Liver (tissue), 3 donors: ENCODE results near the gene DCUN1D1.

Experiments used
- EGR1 ChIP-seq, 2 donors: IDR thresholded peaks; 2 replicates each; pipeline ENCODE4 v1.6.1; 2016 to 2018; ENCODE audit warnings: antibody characterized with exemption in 2 of 2, low read depth in 2 of 2
- HNF4A ChIP-seq, 2 donors: conservative IDR thresholded peaks; 2 replicates each; pipeline ENCODE4 v1.6.1; 2016; ENCODE audit warnings: antibody characterized with exemption in 2 of 2, mild to moderate bottlenecking in 2 of 2
- JUND ChIP-seq, 2 donors: IDR thresholded peaks; 2 replicates each; pipeline ENCODE4 v1.6.1; 2016; ENCODE audit warnings: antibody characterized with exemption in 2 of 2
- MAX ChIP-seq: IDR thresholded peaks from 2 replicates; pipeline ENCODE4 v1.6.1; 2016; ENCODE audit warnings: antibody characterized with exemption
- NR2F2 ChIP-seq: IDR thresholded peaks from 2 replicates; pipeline ENCODE4 v1.6.1; 2016; ENCODE audit warnings: antibody characterized with exemption
- SP1 ChIP-seq: IDR thresholded peaks from 2 replicates; pipeline ENCODE4 v1.6.1; 2018; ENCODE audit warnings: antibody characterized with exemption, mild to moderate bottlenecking
- TAF1 ChIP-seq: conservative IDR thresholded peaks from 2 replicates; pipeline ENCODE4 v1.6.1; 2016; ENCODE audit warnings: antibody characterized with exemption, mild to moderate bottlenecking
- TF ChIP-seq, protein P1 (sequence below): fragments of 150-350 bp; IDR thresholded peaks from 2 replicates; pipeline ENCODE4 v1.5.1; 2017; ENCODE audit warnings: improper control_type of control experiment, low read depth, low read length; ENCODE audit not compliant: missing input control
- TF ChIP-seq, protein P2 (sequence below): IDR thresholded peaks from 2 replicates; pipeline ENCODE4 v1.6.1; 2016; ENCODE audit warnings: antibody characterized with exemption
- TF ChIP-seq, protein P3 (sequence below): IDR thresholded peaks from 2 replicates; pipeline ENCODE4 v1.6.1; 2016; ENCODE audit warnings: antibody characterized with exemption
- donor health status: healthy.
- donor health status: healthy.

GRCh38 chr3:182908471-182908870 lies 71.9 kb downstream of the DCUN1D1 start:
- no peak for TF ChIP-seq TAF1
- TF ChIP-seq, protein P1, sequence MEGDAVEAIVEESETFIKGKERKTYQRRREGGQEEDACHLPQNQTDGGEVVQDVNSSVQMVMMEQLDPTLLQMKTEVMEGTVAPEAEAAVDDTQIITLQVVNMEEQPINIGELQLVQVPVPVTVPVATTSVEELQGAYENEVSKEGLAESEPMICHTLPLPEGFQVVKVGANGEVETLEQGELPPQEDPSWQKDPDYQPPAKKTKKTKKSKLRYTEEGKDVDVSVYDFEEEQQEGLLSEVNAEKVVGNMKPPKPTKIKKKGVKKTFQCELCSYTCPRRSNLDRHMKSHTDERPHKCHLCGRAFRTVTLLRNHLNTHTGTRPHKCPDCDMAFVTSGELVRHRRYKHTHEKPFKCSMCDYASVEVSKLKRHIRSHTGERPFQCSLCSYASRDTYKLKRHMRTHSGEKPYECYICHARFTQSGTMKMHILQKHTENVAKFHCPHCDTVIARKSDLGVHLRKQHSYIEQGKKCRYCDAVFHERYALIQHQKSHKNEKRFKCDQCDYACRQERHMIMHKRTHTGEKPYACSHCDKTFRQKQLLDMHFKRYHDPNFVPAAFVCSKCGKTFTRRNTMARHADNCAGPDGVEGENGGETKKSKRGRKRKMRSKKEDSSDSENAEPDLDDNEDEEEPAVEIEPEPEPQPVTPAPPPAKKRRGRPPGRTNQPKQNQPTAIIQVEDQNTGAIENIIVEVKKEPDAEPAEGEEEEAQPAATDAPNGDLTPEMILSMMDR: no peak
- TF ChIP-seq NR2F2: no peak
- TF ChIP-seq, protein P2, sequence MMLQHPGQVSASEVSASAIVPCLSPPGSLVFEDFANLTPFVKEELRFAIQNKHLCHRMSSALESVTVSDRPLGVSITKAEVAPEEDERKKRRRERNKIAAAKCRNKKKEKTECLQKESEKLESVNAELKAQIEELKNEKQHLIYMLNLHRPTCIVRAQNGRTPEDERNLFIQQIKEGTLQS: no peak
- no peak for TF ChIP-seq JUND (IDR thresholded peaks at IDR 0.05)
- TF ChIP-seq HNF4A (conservative IDR thresholded peaks at IDR 0.05): no peak
- TF ChIP-seq EGR1 (IDR thresholded peaks at IDR 0.05; ENCODE audit: low read depth in 2 of 2): no peak
- TF ChIP-seq SP1: no peak
- no peak for TF ChIP-seq MAX
- TF ChIP-seq, protein P3, sequence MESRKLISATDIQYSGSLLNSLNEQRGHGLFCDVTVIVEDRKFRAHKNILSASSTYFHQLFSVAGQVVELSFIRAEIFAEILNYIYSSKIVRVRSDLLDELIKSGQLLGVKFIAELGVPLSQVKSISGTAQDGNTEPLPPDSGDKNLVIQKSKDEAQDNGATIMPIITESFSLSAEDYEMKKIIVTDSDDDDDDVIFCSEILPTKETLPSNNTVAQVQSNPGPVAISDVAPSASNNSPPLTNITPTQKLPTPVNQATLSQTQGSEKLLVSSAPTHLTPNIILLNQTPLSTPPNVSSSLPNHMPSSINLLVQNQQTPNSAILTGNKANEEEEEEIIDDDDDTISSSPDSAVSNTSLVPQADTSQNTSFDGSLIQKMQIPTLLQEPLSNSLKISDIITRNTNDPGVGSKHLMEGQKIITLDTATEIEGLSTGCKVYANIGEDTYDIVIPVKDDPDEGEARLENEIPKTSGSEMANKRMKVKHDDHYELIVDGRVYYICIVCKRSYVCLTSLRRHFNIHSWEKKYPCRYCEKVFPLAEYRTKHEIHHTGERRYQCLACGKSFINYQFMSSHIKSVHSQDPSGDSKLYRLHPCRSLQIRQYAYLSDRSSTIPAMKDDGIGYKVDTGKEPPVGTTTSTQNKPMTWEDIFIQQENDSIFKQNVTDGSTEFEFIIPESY: no peak
